Activated CD8-positive, alpha-beta memory T cell treated with anti-CD3 and anti-CD28 coated beads, Interleukin-2, amount 50 U/mL, for 1 hour (primary cell): ENCODE results near the gene STK4.

ENCODE experiments used
- DNase-seq: peaks from one replicate; pipeline ENCODE4 v3.0.0-alpha.2; 2020; ENCODE audit errors: extremely low read depth

The STK4 gene

DNA sequence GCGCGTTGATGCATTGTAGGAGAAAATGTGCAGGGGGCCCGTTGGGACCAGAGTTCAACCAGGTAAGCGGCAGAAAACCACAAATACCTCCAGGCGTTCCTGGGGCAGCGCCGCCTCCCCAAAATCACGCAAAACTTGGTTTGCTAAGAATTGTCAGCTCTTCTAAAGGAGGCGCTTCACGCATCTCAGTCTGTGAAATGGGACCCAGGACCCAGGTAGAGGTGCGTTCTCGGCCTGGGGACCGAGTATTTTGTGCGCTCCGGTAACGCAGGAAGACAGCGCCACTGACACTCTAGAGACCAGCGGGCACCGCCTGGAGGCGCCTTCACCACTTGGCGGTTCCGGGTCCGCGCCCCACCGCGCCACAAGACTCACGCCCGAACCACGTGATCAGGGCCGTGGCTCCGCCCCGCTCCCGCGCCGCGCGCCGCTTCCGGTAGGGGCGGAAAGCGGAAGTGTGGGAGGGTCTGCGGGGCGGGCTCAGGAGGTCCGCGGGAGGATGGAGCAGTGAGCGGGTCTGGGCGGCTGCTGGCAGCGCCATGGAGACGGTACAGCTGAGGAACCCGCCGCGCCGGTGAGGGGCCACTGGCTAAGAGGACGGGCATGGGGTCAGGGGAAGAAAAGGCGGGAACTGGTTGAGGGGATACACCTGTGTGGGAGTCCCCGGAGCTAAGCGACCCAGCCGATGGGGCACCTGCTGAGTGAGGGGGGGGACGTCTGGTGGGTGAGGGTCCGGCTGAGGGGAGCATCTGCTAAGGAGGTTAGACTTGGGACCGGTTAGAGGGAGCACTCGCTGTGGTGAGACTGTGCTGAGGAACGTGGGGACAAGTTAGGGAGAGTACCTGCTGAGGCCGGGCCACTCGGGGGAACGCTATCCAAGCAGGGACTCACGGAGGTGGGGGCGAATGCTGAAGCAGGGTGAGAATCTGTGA lies at the start of gene STK4:
TSS of gene STK4 (plus strand) at position 483 of the 932 bp plus-strand sequence. CDS start at position 540, 57 bp downstream.
- peak; percentile 76 for DNase-seq

GRCh38 chr20:44916586-44916985 lies 49.7 kb upstream of the STK4 start:
- DNase-seq, result no peak

DNA sequence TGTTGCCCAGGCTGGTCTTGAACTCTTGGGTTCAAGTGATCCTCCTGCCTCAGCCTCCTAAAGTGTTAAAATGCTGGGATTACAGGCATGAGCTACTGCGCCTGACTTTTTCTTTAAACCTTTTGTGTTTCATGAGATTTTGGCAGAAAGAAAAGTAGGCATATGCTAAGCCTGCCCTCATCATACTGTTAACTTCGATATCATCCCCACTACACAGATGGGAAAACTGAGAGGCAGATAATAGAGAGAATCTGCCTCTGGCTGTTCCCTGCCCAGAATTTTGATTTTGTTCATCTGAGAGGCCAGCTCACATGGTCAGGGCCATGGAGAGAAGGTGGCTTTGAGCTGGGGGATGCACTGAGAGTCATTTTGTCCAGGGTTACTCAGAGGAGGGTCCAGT lies 48.9 kb upstream of the STK4 start:
- no peak for DNase-seq

DNA sequence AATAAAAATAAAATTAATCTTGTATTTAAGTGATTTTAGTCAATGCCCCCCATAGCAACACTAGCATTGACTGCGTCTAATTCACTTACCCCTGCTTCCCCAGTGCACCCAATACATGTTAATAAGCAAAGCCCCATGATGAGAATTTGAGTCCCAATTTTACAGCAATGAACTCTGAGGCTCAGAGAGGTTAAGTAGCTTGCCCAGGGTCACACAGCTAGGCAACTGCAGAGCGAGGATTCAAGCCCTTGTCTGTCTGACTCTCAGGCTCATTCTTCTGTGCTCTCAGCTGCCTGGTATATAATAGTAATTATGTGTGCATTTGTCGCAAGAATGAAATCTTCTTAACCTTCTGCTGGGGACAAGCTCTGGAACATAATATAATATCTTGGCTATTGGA lies 48.0 kb upstream of the STK4 start:
- no peak for DNase-seq

DNA sequence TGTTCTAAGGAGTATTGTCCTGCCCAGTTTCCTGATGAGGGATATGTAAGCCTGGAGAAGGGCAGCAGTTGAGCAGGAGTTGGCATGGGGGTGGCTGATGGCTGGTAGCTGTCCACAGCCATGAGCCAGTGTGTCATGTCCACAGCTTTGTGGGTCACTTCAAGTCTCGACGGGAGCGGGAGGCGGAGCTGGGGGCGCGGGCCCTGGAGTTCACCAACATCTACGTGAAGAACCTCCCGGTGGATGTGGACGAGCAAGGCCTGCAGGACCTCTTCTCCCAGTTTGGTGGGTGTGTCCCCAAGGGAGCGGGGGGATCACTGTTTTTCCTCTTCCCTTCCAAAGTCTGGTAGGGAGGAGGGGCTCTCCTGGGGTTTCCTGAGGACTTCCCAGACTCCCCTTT lies 47.6 kb upstream of the STK4 start:
- DNase-seq, result no peak

- DNase-seq, result no peak
These were observed 44.9 kb upstream of the STK4 start for GRCh38 chr20:44921447-44921846.

DNA sequence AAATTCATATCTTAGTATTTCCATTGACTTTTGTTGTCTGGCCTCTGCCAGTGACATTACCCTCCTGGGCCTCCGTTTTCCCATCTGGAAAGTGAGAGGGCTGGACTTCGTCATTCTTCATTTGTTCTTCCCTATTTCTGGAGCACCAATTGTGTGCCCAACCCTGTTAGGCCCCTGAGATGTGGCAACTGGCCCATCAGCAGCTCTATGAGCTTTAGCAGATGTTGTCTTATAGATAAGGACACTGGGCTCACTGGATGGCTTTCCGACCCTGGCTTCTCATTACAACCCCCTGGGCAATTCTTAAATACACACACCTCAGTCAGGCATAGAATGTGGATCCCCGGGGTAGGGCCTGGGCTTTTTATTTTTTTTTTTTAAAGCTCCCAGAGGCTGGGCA lies 41.8 kb upstream of the STK4 start:
- no peak for DNase-seq

DNA sequence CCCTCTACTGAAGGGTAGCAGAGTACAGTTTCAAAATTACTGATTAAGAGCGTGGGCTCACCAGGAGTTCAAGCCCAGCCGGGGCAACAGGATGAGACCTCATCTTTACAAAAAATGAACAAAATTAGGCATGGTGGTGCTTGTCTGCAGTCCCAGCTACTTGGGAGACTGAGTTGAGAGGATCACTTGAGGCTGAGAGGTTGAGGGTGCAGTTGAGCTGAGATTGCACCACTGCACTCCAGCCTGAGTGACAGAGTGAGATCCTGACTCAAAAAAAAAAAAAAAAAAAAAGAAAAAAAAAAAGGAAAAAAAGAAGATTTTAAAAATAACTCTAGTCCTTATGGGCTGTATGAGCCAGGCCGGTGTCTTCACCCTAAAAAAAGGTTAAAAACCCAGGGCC lies 37.7 kb upstream of the STK4 start:
- no peak for DNase-seq

- DNase-seq, result no peak
These were observed 35.7 kb upstream of the STK4 start for GRCh38 chr20:44930517-44931168.

- DNase-seq, result no peak
These were observed 34.4 kb upstream of the STK4 start for GRCh38 chr20:44931911-44932310.

- DNase-seq, result no peak
These were observed 33.4 kb upstream of the STK4 start for GRCh38 chr20:44932916-44933315.

- DNase-seq, result no peak
These were observed 29.8 kb upstream of the STK4 start for GRCh38 chr20:44936510-44936909.

DNA sequence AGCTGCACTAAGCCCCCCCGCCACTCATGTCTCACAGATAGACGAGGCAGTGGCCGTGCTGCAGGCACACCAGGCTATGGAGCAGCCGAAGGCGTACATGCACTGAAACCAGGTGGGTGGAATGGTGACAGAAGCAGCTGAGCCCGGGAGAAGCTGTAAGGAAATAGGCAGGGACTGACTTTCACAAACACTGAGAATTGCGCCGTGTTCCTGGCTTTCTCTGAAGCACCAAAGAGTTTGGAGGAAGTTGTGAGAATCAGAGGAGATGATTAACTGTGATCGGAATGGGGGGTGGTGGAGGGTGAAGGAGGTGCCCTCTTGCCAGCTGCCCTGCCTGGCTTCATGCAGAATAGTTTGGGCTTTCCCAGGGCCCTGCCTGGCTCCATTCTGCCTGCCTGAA lies 27.7 kb upstream of the STK4 start:
- no peak for DNase-seq

DNA sequence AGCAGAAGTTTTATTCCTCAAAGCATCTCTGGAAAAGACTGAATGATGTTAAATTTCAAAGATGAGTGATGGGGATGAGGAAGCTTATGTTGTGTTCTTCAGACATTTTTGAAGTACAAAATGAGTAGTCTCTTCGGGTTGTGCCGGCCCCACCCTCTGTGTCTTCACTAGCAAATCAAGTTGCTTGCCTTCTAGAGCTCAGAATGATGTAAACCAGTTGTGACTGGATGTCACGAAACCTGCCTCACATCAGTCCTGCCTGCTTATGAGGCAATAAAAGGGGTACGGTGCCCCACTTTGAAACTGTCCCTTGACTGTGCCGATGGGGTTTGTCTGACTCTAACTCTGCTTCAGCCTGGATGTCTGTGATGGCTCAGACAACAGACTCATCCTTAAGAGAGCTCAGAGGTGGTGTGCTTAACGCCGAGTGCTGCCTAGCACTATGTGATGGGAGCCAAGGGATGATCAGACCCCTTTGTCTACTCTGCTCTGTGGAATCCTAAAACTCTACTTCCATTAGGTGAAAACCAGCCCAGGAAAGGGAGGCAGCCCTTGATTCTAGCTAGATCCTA lies 25.1 kb upstream of the STK4 start:
- no peak for DNase-seq

- DNase-seq, result no peak
These were observed 23.9 kb upstream of the STK4 start for GRCh38 chr20:44942264-44942973.

DNA sequence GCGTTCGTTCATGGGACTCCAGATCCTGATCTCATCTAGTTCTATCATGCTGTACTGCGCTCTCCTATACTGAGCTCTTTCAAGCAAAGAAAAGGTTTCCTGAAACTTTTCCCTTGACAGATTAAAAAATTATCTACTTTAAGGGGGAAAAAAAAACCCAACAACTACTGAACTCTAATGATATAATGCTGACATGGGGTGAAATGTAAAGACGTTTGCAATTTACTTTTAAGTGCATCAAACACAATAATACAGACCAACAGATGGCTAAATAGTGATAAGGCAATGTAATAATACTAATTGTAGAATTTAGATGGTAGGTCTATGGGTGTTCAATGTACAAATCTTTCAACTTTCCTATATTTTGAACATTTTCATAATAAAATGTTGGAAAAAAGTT lies 22.5 kb upstream of the STK4 start:
- DNase-seq, result no peak

GRCh38 chr20:44945261-44945660 lies 21.1 kb upstream of the STK4 start:
- DNase-seq, result no peak

GRCh38 chr20:44946271-44946852 lies 19.9 kb upstream of the STK4 start:
- no peak for DNase-seq

DNA sequence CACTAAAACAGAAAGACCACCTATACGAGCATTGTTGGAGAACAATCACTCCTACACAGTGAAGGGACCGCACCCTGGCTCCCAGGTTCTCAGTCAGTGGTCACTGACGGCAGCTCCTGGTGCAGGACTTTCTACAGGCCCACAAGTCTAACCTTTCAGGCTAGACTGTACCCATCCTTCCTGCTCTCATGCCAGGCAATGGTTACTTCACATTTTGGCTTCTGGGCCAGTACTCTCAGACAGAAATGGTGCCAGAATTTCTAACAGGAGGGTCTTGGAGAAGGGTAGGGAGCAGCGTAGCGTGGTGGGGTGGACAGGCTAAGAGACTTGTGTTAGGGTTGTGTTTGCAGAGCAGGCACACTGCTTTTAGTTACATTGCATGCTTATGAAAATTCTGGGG lies 18.2 kb upstream of the STK4 start:
- no peak for DNase-seq

DNA sequence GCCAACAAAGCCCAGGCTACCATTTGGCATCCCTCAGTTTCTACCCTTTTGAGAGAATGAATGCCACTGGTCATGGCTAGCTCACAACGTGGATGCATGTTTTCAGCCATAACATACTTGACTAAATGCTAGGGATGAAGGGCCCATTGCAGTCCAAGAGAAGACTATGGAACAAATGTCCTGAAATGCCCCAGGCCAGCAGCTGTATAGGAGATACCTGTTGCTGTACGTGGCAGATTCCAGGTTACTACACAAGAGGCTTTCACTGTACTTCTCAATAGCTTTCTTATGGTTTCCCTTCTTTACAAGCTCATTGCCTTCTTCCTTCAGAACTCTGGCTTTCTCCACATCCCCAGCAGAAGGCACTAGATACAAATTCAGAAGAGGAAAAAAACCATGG lies 17.8 kb upstream of the STK4 start:
- no peak for DNase-seq

- DNase-seq, result no peak
These were observed 15.9 kb upstream of the STK4 start for GRCh38 chr20:44950368-44950767.

GRCh38 chr20:44952731-44953130 lies 13.6 kb upstream of the STK4 start:
- DNase-seq, result no peak
